HepG2 (cell line): ENCODE measurements around the gene PARP16.

ENCODE experiments used
- CBX5 ChIP-seq: sonication (generic); formaldehyde crosslinking; IDR thresholded peaks from 2 replicates; pipeline ENCODE4 v1.4.0; 2020; ENCODE audit warnings: missing genetic modification reagents, borderline replicate concordance
- EP300 ChIP-seq, 3 experiments: sonication (generic) in 1 of 3; formaldehyde crosslinking in 1 of 3; IDR thresholded peaks; 2 replicates each; pipeline versions ENCODE4 v1.5.1 to v1.6.1; 2011 to 2020; ENCODE audit warnings: low read depth in 2 of 3, low read length in 2 of 3, borderline replicate concordance in 1 of 3, improper control_type of control experiment in 1 of 3, mild to moderate bottlenecking in 1 of 3, missing genetic modification reagents in 1 of 3, moderate library complexity in 1 of 3
- POLR2A ChIP-seq, 2 experiments: IDR thresholded peaks; 2 replicates each; pipeline ENCODE4 v1.6.1; 2011; ENCODE audit warnings: low read depth in 2 of 2, low read length in 2 of 2, mild to moderate bottlenecking in 1 of 2, moderate library complexity in 1 of 2; ENCODE audit not compliant: insufficient read depth in 1 of 2
- ZNF431 ChIP-seq: sonication (generic); formaldehyde crosslinking; IDR thresholded peaks from 2 replicates; pipeline ENCODE4 v1.9.0; 2022; ENCODE audit warnings: missing genetic modification reagents, low read depth, mild to moderate bottlenecking, borderline replicate concordance
- ZNF790 ChIP-seq: sonication (generic); formaldehyde crosslinking; IDR thresholded peaks from 2 replicates; pipeline ENCODE4 v1.8.0; 2022; ENCODE audit warnings: missing genetic modification reagents, mild to moderate bottlenecking, borderline replicate concordance
- TF ChIP-seq, protein P1 (sequence below): sonication (generic); formaldehyde crosslinking; IDR thresholded peaks from 2 replicates; pipeline ENCODE4 v1.5.0; 2020; ENCODE audit warnings: mild to moderate bottlenecking, missing genetic modification reagents

DNA sequence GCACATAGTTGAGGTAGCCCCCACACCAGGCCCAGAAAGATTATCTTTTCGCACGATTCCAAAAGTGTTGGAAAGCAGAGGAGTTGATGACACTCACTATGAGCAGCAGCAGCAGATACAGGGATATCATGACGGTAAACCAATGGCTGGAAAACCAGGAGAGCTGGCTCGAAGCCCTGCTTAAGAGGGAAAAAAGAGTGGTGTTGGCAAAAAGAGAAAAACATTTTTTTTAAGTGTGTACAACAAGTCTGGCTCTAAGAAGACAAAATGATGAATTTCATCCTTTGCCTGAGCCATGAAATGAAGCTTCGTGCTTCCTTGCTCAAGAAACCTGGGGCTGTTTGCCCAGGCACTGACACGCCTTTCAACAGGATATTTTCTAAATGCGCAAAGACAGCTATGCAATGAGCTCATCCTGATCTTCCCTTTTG lies 27.3 kb downstream of the PARP16 start:
- TF ChIP-seq, protein P1, sequence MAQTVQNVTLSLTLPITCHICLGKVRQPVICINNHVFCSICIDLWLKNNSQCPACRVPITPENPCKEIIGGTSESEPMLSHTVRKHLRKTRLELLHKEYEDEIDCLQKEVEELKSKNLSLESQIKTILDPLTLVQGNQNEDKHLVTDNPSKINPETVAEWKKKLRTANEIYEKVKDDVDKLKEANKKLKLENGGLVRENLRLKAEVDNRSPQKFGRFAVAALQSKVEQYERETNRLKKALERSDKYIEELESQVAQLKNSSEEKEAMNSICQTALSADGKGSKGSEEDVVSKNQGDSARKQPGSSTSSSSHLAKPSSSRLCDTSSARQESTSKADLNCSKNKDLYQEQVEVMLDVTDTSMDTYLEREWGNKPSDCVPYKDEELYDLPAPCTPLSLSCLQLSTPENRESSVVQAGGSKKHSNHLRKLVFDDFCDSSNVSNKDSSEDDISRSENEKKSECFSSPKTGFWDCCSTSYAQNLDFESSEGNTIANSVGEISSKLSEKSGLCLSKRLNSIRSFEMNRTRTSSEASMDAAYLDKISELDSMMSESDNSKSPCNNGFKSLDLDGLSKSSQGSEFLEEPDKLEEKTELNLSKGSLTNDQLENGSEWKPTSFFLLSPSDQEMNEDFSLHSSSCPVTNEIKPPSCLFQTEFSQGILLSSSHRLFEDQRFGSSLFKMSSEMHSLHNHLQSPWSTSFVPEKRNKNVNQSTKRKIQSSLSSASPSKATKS = no peak
- TF ChIP-seq ZNF431 (CRISPR knock-in tag) = no peak
- no peak for TF ChIP-seq POLR2A (IDR thresholded peaks at IDR 0.05; ENCODE audit: insufficient read depth in 1 of 2, low read depth in 2 of 2, low read length in 2 of 2)
- no peak for TF ChIP-seq CBX5 (CRISPR knock-in tag)
- no peak for TF ChIP-seq EP300 (IDR thresholded peaks at IDR 0.05; ENCODE audit: low read depth in 2 of 2, low read length in 2 of 2)
- no peak for TF ChIP-seq EP300 (CRISPR knock-in tag; IDR thresholded peaks at IDR 0.05; ENCODE audit: borderline replicate concordance)
- TF ChIP-seq ZNF790 (CRISPR knock-in tag) = no peak
